Fibroblast of skin of abdomen (primary cell): ENCODE data around the gene CTNNBL1.

Source experiments
- DNase-seq: peaks from one replicate; pipeline ENCODE4 v3.0.0-alpha.2; 2013

The CTNNBL1 gene

DNA sequence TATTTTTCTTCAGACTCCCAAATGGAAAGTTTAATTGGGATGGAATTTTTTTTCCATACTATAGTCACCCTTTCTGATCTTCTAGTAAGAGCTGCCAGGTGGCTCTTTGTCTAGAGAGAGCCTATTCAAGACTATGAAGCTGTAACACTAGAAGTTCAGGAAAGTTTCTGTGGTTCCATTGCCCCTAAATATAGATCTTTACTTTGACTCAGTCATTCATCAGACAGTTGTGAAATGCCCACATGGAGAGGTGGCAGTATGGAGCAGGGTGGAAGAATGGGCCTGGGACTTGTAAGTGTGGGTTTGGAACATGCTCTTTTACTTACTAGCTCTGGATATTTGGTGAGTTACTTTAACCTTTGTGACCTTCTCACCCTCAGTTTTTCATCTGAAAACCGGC lies 87.8 kb downstream of the CTNNBL1 start:
- no peak for DNase-seq

DNA sequence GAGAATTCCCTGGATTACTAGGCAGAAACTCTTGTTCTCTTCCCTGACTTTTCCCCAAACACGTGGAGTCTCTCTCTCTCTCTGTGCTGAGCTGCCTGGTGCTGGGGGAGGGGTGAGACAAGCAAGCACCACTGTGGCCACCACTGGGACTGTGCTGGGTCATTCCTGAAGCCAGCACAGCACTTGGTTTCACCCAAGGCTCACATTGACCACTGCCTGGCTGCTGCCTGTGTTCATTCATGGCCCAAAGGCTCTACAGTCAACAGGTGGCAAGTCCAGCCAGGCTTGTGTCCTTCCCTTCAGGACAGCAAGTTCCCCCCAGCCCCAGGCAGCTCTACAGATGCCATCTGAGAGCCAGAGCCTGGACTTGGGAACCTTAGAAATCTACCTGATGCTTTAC lies 92.2 kb downstream of the CTNNBL1 start:
- DNase-seq: no peak

DNA sequence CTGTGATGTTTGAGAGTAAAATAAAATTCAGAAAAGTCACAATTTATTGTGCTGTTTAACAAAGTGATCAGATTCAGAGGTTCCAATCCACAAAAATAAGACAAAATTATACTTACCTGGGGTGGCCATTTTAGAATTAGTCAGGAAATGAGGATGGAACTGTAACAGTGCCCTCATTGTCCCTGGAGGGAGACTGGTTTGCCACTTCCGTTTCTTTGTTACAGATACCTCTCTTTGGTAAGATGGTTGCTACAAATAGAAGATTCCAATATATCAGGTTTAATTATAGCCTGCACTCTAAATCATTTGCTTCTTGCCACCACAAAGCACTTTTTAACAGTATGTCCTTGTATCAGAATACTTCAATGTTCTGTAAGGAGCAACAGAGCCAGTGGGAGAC lies 95.6 kb downstream of the CTNNBL1 start:
- DNase-seq: no peak

- DNase-seq: no peak
Measured at GRCh38 chr20:37790900-37791299, 97.1 kb downstream of the CTNNBL1 start.

- DNase-seq: no peak
Measured at GRCh38 chr20:37796121-37796520, 102.3 kb downstream of the CTNNBL1 start.

- no peak for DNase-seq
Measured at GRCh38 chr20:37796733-37797132, 102.9 kb downstream of the CTNNBL1 start.

GRCh38 chr20:37797669-37798175 lies 103.9 kb downstream of the CTNNBL1 start:
- no peak for DNase-seq

DNA sequence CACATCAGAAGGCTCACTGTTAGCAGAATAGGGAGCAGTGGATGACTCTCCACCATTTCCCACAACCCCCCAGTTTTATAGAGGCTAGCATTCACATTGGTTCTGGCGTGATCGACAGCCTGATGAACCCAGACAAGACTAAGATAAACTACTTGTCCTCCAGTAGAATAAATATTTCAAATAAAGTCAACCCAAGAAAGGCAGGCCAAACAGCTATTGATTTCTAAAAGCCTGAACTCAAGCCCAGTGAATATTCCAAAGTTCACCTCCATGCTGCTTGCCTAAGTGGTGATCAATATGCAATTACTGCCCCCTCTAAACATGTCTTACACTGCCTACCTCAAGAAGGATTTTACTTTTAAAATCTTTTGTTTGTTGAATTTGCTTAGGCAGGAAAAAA lies 104.5 kb downstream of the CTNNBL1 start:
- DNase-seq: no peak

- no peak for DNase-seq
Measured at GRCh38 chr20:37800618-37801017, 106.8 kb downstream of the CTNNBL1 start.

- no peak for DNase-seq
Measured at GRCh38 chr20:37801921-37802320, 108.1 kb downstream of the CTNNBL1 start.

- DNase-seq: no peak
Measured at GRCh38 chr20:37803438-37804307, 109.8 kb downstream of the CTNNBL1 start.

- no peak for DNase-seq
Measured at GRCh38 chr20:37804584-37805566, 111.0 kb downstream of the CTNNBL1 start.

- no peak for DNase-seq
Measured at GRCh38 chr20:37807471-37808232, 113.8 kb downstream of the CTNNBL1 start.

DNA sequence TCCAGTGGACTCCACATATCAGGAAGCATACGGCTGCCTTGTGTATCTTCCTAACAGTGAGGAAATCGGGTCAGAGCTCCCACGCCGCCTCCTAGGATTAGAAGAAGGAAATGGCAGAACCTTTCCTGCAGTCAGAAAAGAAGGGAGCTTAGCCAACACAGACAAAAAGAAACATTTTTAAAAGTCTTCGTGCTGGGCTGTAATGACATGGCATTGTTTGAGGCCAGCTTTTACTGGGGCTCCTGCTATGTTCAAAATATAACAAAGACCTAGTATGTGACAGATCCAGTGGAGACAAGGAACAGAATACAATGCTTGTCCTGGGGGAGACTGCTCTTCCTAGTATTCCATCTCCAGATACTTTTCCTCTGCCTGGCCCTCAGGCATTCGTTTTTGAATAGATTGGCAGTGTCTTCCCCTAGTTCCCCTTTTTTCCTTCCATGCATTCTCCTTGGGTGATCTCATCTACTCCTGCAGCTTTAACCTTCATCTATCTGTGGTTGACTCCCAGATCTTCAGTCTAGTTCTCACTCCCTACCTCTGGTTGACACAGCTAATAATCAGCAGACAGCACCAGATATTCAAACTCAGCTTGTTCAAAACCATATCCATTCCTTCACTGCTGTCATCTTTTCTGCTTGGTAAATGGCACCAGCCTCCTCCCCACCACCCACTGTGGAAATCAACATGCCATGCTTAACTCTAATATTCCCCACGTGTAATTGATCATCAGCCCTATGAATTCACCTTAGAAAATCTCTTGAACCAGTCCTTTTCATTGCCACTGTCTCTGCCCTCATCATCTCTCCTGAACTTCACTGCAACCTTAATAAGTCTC lies 114.6 kb downstream of the CTNNBL1 start:
- no peak for DNase-seq

DNA sequence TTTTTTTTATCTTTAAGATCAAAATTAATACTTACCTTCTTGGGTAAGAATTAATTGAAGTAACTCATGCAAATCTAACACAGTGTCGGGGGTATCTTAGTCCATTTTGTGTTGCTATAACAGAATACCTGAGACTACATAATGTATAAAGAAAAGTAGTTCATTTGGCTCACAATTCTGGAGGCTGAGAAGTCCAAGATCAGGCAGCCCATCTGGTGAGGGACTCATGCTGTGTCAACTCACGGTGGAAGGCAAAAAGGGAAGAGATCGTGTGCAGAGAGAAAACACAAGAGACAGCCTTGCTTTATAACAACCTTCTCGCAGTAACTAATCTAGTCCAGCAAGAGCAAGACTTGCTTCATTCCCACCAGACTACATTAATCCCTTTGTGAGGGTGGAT lies 116.2 kb downstream of the CTNNBL1 start:
- no peak for DNase-seq

- DNase-seq: no peak
Measured at GRCh38 chr20:37816003-37816402, 122.2 kb downstream of the CTNNBL1 start.

GRCh38 chr20:37816726-37817125 lies 122.9 kb downstream of the CTNNBL1 start:
- DNase-seq: peak; percentile 9

DNA sequence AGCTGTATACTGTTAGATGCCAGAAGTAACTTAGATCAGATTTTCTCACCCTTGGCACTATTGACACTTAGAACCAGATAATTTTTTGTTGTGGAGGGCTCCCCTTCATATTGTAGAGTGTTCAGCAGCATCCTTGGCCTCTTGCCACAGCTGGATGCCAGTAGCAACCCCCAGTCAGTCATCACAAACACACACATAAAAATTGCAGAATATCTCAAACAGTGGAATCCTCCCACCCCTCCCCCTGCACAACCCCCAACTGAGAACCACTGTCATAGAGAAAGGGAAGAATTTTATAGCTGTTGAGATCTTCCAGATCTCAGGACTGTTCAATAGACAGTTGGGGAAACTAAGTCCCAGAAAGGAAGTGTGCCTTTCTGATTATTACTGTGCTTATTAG lies 127.9 kb downstream of the CTNNBL1 start:
- DNase-seq: peak; percentile 81

- DNase-seq: peak; percentile 96
Measured at GRCh38 chr20:37822141-37822601, 128.3 kb downstream of the CTNNBL1 start.

DNA sequence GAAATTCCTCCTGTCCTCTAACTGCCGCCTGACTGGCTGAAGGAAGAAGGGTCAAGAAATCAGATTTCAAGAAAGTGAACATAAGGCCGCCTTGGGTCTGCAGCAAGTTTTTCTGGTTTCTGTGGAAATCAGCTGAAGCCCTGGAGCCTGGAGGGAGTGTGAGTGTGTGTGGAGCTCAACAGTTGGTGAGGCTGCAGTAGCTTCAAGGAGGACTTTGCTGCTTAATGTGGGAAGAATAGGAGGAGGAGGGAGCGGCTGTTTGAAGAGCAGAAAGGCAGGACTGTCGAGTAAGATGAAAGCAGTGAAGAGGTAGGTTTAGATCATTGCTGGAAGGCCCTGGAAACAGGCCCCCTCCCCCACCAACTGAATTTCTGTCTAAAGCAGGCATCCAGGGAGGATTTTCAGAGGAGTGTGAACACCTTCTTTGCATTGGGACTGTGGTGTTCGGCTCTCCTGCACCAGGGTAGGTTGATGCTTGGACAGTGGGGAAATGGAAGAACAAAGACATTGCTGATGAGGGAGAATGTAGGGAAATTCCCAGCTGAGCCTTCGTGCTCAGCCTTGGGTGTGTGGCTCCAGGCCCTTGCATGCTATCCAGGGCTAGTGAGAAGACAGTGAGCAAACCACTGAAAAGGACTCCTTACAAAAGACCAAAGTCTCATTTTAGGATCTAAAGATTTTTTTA lies 129.6 kb downstream of the CTNNBL1 start:
- DNase-seq: peak; percentile 50

- no peak for DNase-seq
Measured at GRCh38 chr20:37827605-37828004, 133.8 kb downstream of the CTNNBL1 start.
